ENCODE data around the gene NLK.

GRCh38 chr17:28228986-28229729 is 186.7 kb downstream of the NLK start:
- TF ChIP-seq EZH2phosphoT487 (IDR thresholded peaks at IDR 0.05; ENCODE audit: borderline replicate concordance, low read length), result no peak
- TF ChIP-seq CTCF (conservative IDR thresholded peaks at IDR 0.05; ENCODE audit: low read depth, low read length), result no peak
- no peak for TF ChIP-seq EZH2 (IDR thresholded peaks at IDR 0.05; ENCODE audit: low read length, unreplicated experiment)
